ENCODE data around the gene HMGN1.

The HMGN1 gene

DNA sequence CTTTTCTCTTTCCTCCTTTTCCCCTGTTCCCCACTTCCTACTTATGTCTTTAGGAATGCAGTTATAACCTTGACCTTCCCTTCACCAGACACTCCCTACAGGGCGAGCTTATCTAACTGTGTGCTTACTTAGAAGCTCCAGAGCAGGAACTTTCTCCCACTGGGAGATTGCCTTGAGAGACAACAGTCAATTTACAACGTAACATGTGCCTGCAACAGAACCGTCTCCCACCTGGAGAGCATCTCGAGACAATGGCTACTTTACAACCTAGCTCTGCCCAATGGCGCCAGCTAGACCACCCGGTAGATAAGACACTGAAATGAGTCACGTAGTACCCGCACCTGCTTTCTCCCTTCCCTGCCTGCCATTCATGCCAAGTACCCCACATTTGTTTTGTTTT, 16.7 kb downstream of the HMGN1 start:
- TF ChIP-seq, protein P1, sequence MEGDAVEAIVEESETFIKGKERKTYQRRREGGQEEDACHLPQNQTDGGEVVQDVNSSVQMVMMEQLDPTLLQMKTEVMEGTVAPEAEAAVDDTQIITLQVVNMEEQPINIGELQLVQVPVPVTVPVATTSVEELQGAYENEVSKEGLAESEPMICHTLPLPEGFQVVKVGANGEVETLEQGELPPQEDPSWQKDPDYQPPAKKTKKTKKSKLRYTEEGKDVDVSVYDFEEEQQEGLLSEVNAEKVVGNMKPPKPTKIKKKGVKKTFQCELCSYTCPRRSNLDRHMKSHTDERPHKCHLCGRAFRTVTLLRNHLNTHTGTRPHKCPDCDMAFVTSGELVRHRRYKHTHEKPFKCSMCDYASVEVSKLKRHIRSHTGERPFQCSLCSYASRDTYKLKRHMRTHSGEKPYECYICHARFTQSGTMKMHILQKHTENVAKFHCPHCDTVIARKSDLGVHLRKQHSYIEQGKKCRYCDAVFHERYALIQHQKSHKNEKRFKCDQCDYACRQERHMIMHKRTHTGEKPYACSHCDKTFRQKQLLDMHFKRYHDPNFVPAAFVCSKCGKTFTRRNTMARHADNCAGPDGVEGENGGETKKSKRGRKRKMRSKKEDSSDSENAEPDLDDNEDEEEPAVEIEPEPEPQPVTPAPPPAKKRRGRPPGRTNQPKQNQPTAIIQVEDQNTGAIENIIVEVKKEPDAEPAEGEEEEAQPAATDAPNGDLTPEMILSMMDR (IDR thresholded peaks at IDR 0.05; ENCODE audit: low read depth, low read length) = no peak
- H3K4me3 ChIP-seq (ENCODE audit: low read depth, low read length) = no peak overlapping the region

GRCh38 chr21:39330001-39330400, 18.9 kb downstream of the HMGN1 start:
- TF ChIP-seq, protein P1 (IDR thresholded peaks at IDR 0.05; ENCODE audit: low read depth, low read length) = no peak
- H3K4me3 ChIP-seq (ENCODE audit: low read depth, low read length) = no peak overlapping the region

- no peak overlapping the region for H3K4me3 ChIP-seq (ENCODE audit: low read depth, low read length)
- TF ChIP-seq, protein P1 (IDR thresholded peaks at IDR 0.05; ENCODE audit: low read depth, low read length) = no peak
Observed at GRCh38 chr21:39327727-39328126, 21.2 kb downstream of the HMGN1 start.

GRCh38 chr21:39326607-39327307, 22.1 kb downstream of the HMGN1 start:
- TF ChIP-seq, protein P1 (IDR thresholded peaks at IDR 0.05; ENCODE audit: low read depth, low read length) = no peak
- no peak overlapping the region for H3K4me3 ChIP-seq (ENCODE audit: low read depth, low read length)

DNA sequence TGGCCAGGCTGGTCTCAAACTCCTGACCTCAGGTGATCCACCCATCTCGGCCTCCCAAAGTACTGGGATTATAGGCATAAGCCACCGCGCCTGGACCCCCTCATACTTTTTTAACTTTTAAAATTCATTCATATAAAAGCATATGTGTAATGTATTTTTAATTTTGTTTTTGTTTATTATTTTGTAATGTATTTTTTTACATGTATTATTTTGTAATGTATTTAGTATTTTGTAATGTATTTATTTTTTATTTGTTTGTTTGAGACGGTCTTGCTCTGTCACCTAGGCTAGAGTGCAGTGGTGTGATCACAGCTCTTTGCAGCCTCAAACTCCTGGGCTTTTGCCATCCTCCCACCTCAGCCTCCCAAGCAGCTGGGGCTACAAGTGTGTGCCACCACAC, 23.4 kb downstream of the HMGN1 start:
- TF ChIP-seq, protein P1 (IDR thresholded peaks at IDR 0.05; ENCODE audit: low read depth, low read length) = no peak
- no peak overlapping the region for H3K4me3 ChIP-seq (ENCODE audit: low read depth, low read length)

- TF ChIP-seq, protein P1 (IDR thresholded peaks at IDR 0.05; ENCODE audit: low read depth, low read length) = no peak
- H3K4me3 ChIP-seq (ENCODE audit: low read depth, low read length) = no peak overlapping the region
Observed at GRCh38 chr21:39321424-39321823, 27.5 kb downstream of the HMGN1 start.

DNA sequence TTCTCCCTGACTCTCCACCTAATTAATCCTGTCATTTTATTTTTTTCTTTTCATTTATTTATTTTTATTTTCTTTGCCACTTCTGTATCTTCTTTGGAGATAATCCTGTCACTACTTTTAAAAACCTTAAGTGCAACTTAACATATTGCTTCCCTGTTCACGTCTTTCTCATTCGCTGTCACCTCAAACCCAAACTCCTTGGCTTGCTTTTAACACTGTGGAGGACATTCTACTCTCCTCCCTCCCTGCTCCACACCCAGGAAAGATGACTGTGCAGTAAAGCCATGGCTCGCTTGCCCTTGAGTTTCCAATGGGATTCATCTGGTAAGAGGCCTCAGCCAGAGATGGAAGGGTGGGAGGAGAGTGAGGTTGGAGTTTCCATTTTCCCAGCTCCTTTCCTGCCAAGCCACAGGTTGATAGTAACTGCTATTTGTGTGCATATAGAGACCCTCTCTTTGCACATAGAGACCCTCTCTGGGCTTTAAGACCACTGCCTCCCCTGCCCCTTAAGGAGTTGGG, 29.0 kb downstream of the HMGN1 start:
- TF ChIP-seq, protein P1 (IDR thresholded peaks at IDR 0.05; ENCODE audit: low read depth, low read length) = no peak
- no peak overlapping the region for H3K4me3 ChIP-seq (ENCODE audit: low read depth, low read length)
